Activated CD8-positive, alpha-beta memory T cell treated with anti-CD3 and anti-CD28 coated beads for 24 hours (primary cell): ENCODE results near the gene FHL5.
A peak's percentile ranks its signal among the peaks of the same experiment; 100 is the strongest.
"Not testable (repeated sequence)": the region's sequence is repeated elsewhere in the genome, so short reads cannot be mapped to it uniquely, and the experiment has no call there.

Experiments
- DNase-seq: peaks from one replicate; pipeline ENCODE4 v3.0.0-alpha.2; 2020

The FHL5 gene

GRCh38 chr6:96562886-96563285 lies at the start of gene FHL5:
TSS of gene FHL5 (plus strand) at chr6:96563128. CDS start at chr6:96603614, 40,486 bp downstream.
- DNase-seq: no peak

- no peak for DNase-seq
Observed at GRCh38 chr6:96520171-96521115, 42.5 kb upstream of the FHL5 start.

- no peak for DNase-seq
Observed at GRCh38 chr6:96521306-96521643, 41.7 kb upstream of the FHL5 start.

GRCh38 chr6:96521644-96522464 lies 41.1 kb upstream of the FHL5 start, which contains the start of gene UFL1:
TSS of gene UFL1 (plus strand) at chr6:96521806. CDS start at chr6:96521874, 68 bp downstream.
- peak; percentile 96 for DNase-seq

GRCh38 chr6:96522465-96523009 lies 40.4 kb upstream of the FHL5 start:
- DNase-seq: no peak

GRCh38 chr6:96528193-96528592 lies 34.7 kb upstream of the FHL5 start:
- DNase-seq: no peak

GRCh38 chr6:96532399-96532798 lies 30.5 kb upstream of the FHL5 start:
- no peak for DNase-seq

- no peak for DNase-seq
Observed at GRCh38 chr6:96537726-96538125, 25.2 kb upstream of the FHL5 start.

- no peak for DNase-seq
Observed at GRCh38 chr6:96542702-96543101, 20.2 kb upstream of the FHL5 start.

- DNase-seq: no peak
Observed at GRCh38 chr6:96545882-96546281, 17.0 kb upstream of the FHL5 start.

- no peak for DNase-seq
Observed at GRCh38 chr6:96547654-96548053, 15.3 kb upstream of the FHL5 start.

GRCh38 chr6:96554558-96554957 lies 8.4 kb upstream of the FHL5 start:
- DNase-seq: no peak

- DNase-seq: not testable (repeated sequence)
Observed at GRCh38 chr6:96559740-96560139, 3.2 kb upstream of the FHL5 start.

- no peak for DNase-seq
Observed at GRCh38 chr6:96563853-96564252, 925 bp downstream of the FHL5 start.

GRCh38 chr6:96570053-96570452 lies 7.1 kb downstream of the FHL5 start:
- no peak for DNase-seq

- no peak for DNase-seq
Observed at GRCh38 chr6:96571551-96571950, 8.6 kb downstream of the FHL5 start.

- DNase-seq: no peak
Observed at GRCh38 chr6:96575359-96575758, 12.4 kb downstream of the FHL5 start.

GRCh38 chr6:96576221-96576620 lies 13.3 kb downstream of the FHL5 start:
- no peak for DNase-seq

GRCh38 chr6:96582021-96582420 lies 19.1 kb downstream of the FHL5 start:
- no peak for DNase-seq

GRCh38 chr6:96582436-96582835 lies 19.5 kb downstream of the FHL5 start:
- DNase-seq: no peak

- no peak for DNase-seq
Observed at GRCh38 chr6:96604420-96604819, 41.5 kb downstream of the FHL5 start.

GRCh38 chr6:96608074-96608473 lies 45.1 kb downstream of the FHL5 start:
- no peak for DNase-seq

- DNase-seq: no peak
Observed at GRCh38 chr6:96610019-96610418, 47.1 kb downstream of the FHL5 start.
